Transverse colon (tissue), 4 donors: Measurements from ENCODE around the gene LUZP2. TPM values are rescaled to one million over a fixed set of nuclear protein-coding genes. Genes with fewer than 3 reads are reported as not detected.

Source experiments
- DNase-seq: peaks from one replicate; pipeline ENCODE4 v3.0.0-alpha.2; 2019
- H3K27ac ChIP-seq, 4 donors: fragments of 200-600 bp; sonication (generic); 2 replicates each; pipeline ENCODE4 v1.5.1; 2016 to 2018; ENCODE audit warnings: inconsistent platforms in 4 of 4
- H3K27me3 ChIP-seq: fragments of 200-600 bp; sonication (generic); 2 replicates; pipeline ENCODE4 v1.5.1; 2017; ENCODE audit warnings: inconsistent platforms
- H3K36me3 ChIP-seq, 4 donors: fragments of 200-600 bp; sonication (generic); 2 replicates each; pipeline ENCODE4 v1.5.1; 2017 to 2019; ENCODE audit warnings: inconsistent platforms in 4 of 4
- H3K4me1 ChIP-seq, 4 donors: fragments of 200-600 bp; sonication (generic); 2 replicates each; pipeline ENCODE4 v1.5.1; 2017 to 2020; ENCODE audit warnings: inconsistent platforms in 4 of 4
- H3K4me3 ChIP-seq, 4 donors: fragments of 200-600 bp; sonication (generic); 1 replicate in 1 of 4; 2 replicates in 3 of 4; pipeline versions ENCODE4 v1.5.1 to v1.6.1; 2017 to 2019; ENCODE audit warnings: inconsistent platforms in 4 of 4
- H3K9me3 ChIP-seq, 2 donors: fragments of 200-600 bp; sonication (generic); 2 replicates each; pipeline ENCODE4 v1.5.1; 2017 to 2019; ENCODE audit warnings: inconsistent platforms in 2 of 2
- CTCF ChIP-seq, 5 experiments: fragments of 200-600 bp in 3 of 5; fragments of 450-650 bp in 2 of 5; sonication (generic) in 3 of 5; IDR thresholded peaks; 1 replicate in 2 of 5; 2 replicates in 3 of 5; pipeline ENCODE4 v1.5.1; 2016 to 2017; ENCODE audit warnings: antibody characterized with exemption in 5 of 5, inconsistent platforms in 3 of 5, mild to moderate bottlenecking in 2 of 5, moderate library complexity in 1 of 5
- EP300 ChIP-seq: sonication (generic); formaldehyde crosslinking; IDR thresholded peaks from one replicate; pipeline ENCODE4 v1.6.1; 2017; ENCODE audit warnings: antibody characterized with exemption, low read depth
- POLR2A ChIP-seq: fragments of 450-650 bp; IDR thresholded peaks from one replicate; pipeline ENCODE4 v1.6.1; 2016; ENCODE audit warnings: antibody characterized with exemption, mild to moderate bottlenecking, moderate library complexity
- POLR2AphosphoS5 ChIP-seq, 3 donors: sonication (generic); formaldehyde crosslinking; IDR thresholded peaks; one replicate each; pipeline ENCODE4 v1.6.1; 2016; ENCODE audit warnings: antibody characterized with exemption in 3 of 3
- WGBS, 2 donors: methylation state at CpG; one replicate each; pipeline ENCODE4 v1.1.5; 2018; ENCODE audit warnings: low coverage in 1 of 2; 5-methylcytosine and 5-hydroxymethylcytosine counted together
- in situ Hi-C, 4 donors: fragments of 200-750 bp; cut with MboI; loops; one replicate each; pipeline versions ENCODE4 v1.15.0 to v1.15.1; 2017; ENCODE audit warnings: low sequenced_read_pairs in 3 of 4, low pct_ligation_motif_present in 1 of 4, low pct_unique_long_range_greater_than_20kb in 1 of 4
- intact Hi-C: fragments of 100-400 bp; cut with DNase I; formaldehyde crosslinking; loops from one replicate; pipeline ENCODE4 v1.15.1; 2023; ENCODE audit warnings: low total_unique reads
- total RNA-seq, 4 donors: library from RNA; depleted of rRNA; stranded (reverse); fragments of >200 nt; gene quantifications; one replicate each; pipeline ENCODE4 v1.1.0, GENCODE V29; 2016

The LUZP2 gene
- total RNA-seq, 4 donors from 2014 or later: 2.2 to 3.3 (median 2.4) TPM; not detected in 1

GRCh38 chr11:24574461-24574860, 77.6 kb downstream of the LUZP2 start:
- H3K27me3 ChIP-seq: no peaks in the 10 kb centered on the region
- no peaks in the 10 kb centered on the region for H3K9me3 ChIP-seq
- no peak overlapping the region for H3K27ac ChIP-seq
- H3K4me1 ChIP-seq: no peaks in the 10 kb centered on the region
- no peak for DNase-seq
- no peaks in the 10 kb centered on the region for H3K36me3 ChIP-seq
- in situ Hi-C loops (no loop called here), intact Hi-C loops (no loop called here)
- H3K4me3 ChIP-seq: no peak overlapping the region
- WGBS, 2 donors: 73 to 81% methylated on average over 1 of the region's 1 CpG
- TF ChIP-seq EP300 (no peak), CTCF (IDR thresholded peaks at IDR 0.05) (no peak), POLR2AphosphoS5 (IDR thresholded peaks at IDR 0.05) (no peak), POLR2A (no peak)

GRCh38 chr11:24575392-24575791, 78.5 kb downstream of the LUZP2 start:
- in situ Hi-C loops (no loop called here), intact Hi-C loops (no loop called here)
- no peak for TF ChIP-seq POLR2A
- TF ChIP-seq CTCF (IDR thresholded peaks at IDR 0.05): no peak
- no peak for TF ChIP-seq POLR2AphosphoS5 (IDR thresholded peaks at IDR 0.05)
- TF ChIP-seq EP300: no peak
- H3K27ac ChIP-seq: no peak overlapping the region
- no peak for DNase-seq
- 58 to 72% methylated on average over 2 of the region's 2 CpGs for WGBS, 2 donors
- H3K9me3 ChIP-seq: no peaks in the 10 kb centered on the region
- H3K4me1 ChIP-seq: no peaks in the 10 kb centered on the region
- H3K27me3 ChIP-seq: no peaks in the 10 kb centered on the region
- H3K4me3 ChIP-seq: no peak overlapping the region
- no peaks in the 10 kb centered on the region for H3K36me3 ChIP-seq

- TF ChIP-seq CTCF (IDR thresholded peaks at IDR 0.05) (no peak), POLR2AphosphoS5 (IDR thresholded peaks at IDR 0.05) (no peak), EP300 (no peak), POLR2A (no peak)
- 86 to 100% methylated on average over 1 of the region's 1 CpG for WGBS, 2 donors
- Histone ChIP-seq H3K36me3 (no peaks in the 10 kb centered on the region), H3K27me3 (no peaks in the 10 kb centered on the region), H3K4me1 (peaks cover 0 to 5% (median 2%) of the 10 kb centered on the region in 4 donors), H3K4me3 (no peak overlapping the region), H3K27ac (no peak overlapping the region), H3K9me3 (no peaks in the 10 kb centered on the region)
- intact Hi-C loops: no loop called here
- no peak for DNase-seq
- in situ Hi-C loops: no loop called here
These were observed 88.3 kb downstream of the LUZP2 start for GRCh38 chr11:24585192-24585591.

GRCh38 chr11:24587635-24588034, 90.8 kb downstream of the LUZP2 start:
- no peaks in the 10 kb centered on the region for H3K36me3 ChIP-seq
- no peak for DNase-seq
- intact Hi-C loops (no loop called here), in situ Hi-C loops (no loop called here)
- H3K4me1 ChIP-seq: peaks cover 0 to 5% (median 2%) of the 10 kb centered on the region in 4 donors
- no peak for TF ChIP-seq POLR2AphosphoS5 (IDR thresholded peaks at IDR 0.05)
- TF ChIP-seq POLR2A: no peak
- TF ChIP-seq EP300: no peak
- H3K9me3 ChIP-seq: no peaks in the 10 kb centered on the region
- H3K4me3 ChIP-seq: no peak overlapping the region
- no peak overlapping the region for H3K27ac ChIP-seq
- no peaks in the 10 kb centered on the region for H3K27me3 ChIP-seq

- H3K9me3 ChIP-seq: no peaks in the 10 kb centered on the region
- H3K27me3 ChIP-seq: no peaks in the 10 kb centered on the region
- WGBS, 2 donors: 75 to 85% methylated on average over 3 of the region's 3 CpGs
- intact Hi-C loops: no loop called here
- H3K36me3 ChIP-seq: no peaks in the 10 kb centered on the region
- no peak for DNase-seq
- TF ChIP-seq EP300: no peak
- no peak for TF ChIP-seq POLR2A
- TF ChIP-seq POLR2AphosphoS5 (IDR thresholded peaks at IDR 0.05): no peak
- TF ChIP-seq CTCF (IDR thresholded peaks at IDR 0.05): no peak
- H3K4me1 ChIP-seq: peaks cover 0 to 5% (median 2%) of the 10 kb centered on the region in 4 donors
- no peak overlapping the region for H3K4me3 ChIP-seq
- no peak overlapping the region for H3K27ac ChIP-seq
- in situ Hi-C loops: no loop called here
These were observed 91.2 kb downstream of the LUZP2 start for GRCh38 chr11:24588081-24588480.
